ENCODE data around the gene WDFY3.
"Not testable (repeated sequence)": the region's sequence is repeated elsewhere in the genome, so short reads cannot be mapped to it uniquely, and the experiment has no call there.

DNA sequence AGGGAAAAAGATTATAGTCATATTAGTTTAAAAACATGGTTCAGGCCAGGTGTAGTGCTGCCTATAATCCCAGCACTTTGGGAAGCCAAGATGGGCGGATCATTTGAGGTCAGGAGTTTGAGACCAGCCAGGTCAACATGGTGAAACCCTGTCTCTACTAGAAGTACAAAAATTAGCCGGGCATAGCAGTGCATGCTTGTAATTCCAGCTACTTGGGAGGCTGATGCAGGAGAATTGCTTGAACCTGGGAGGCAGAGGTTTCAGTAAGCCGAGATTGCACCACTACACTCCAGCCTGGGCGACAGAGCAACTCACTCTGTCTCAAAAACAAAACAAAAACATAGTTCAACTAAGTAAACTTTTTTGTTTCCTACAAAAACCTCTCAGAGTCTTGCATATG lies 283.8 kb downstream of the WDFY3 start:
- TF ChIP-seq, protein P1, sequence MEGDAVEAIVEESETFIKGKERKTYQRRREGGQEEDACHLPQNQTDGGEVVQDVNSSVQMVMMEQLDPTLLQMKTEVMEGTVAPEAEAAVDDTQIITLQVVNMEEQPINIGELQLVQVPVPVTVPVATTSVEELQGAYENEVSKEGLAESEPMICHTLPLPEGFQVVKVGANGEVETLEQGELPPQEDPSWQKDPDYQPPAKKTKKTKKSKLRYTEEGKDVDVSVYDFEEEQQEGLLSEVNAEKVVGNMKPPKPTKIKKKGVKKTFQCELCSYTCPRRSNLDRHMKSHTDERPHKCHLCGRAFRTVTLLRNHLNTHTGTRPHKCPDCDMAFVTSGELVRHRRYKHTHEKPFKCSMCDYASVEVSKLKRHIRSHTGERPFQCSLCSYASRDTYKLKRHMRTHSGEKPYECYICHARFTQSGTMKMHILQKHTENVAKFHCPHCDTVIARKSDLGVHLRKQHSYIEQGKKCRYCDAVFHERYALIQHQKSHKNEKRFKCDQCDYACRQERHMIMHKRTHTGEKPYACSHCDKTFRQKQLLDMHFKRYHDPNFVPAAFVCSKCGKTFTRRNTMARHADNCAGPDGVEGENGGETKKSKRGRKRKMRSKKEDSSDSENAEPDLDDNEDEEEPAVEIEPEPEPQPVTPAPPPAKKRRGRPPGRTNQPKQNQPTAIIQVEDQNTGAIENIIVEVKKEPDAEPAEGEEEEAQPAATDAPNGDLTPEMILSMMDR (IDR thresholded peaks at IDR 0.05), result not testable (repeated sequence)
- TF ChIP-seq POLR2A (IDR thresholded peaks at IDR 0.05), result not testable (repeated sequence)

All from Peyer's patch (tissue), 4 donors.